ENCODE results near the gene PA2G4. TPM values are rescaled to one million over a fixed set of nuclear protein-coding genes. Genes with fewer than 3 reads are reported as not detected.

PA2G4 gene
- total RNA-seq, 4 donors from 2014 or later, result 79.6 to 104 (median 93.5) TPM

- H3K27ac ChIP-seq, result peak overlapping the region in 1 of 4 donors; percentile 65
- TF ChIP-seq EP300 (IDR thresholded peaks at IDR 0.05), result peak in 1 of 2 donors; percentile 41
- TF ChIP-seq POLR2A (IDR thresholded peaks at IDR 0.05), result no peak
- 70 to 74% methylated on average over 8 of the region's 8 CpGs for whole genome bisulfite sequencing, 2 donors
- H3K36me3 ChIP-seq, result peaks cover 0 to 67% (median 30%) of the 10 kb centered on the region in 3 donors
- DNase-seq (ENCODE audit: low spot score in 2 of 2), result peak in 1 of 2 donors; percentile 30
- no peaks in the 10 kb centered on the region for H3K9me3 ChIP-seq
- H3K4me3 ChIP-seq, result no peak overlapping the region
- H3K4me1 ChIP-seq, result peaks cover 0 to 19% (median 6%) of the 10 kb centered on the region in 4 donors
- H3K27me3 ChIP-seq, result no peaks in the 10 kb centered on the region
Measured at GRCh38 chr12:56143870-56144269, 39.5 kb downstream of the PA2G4 start.

DNA sequence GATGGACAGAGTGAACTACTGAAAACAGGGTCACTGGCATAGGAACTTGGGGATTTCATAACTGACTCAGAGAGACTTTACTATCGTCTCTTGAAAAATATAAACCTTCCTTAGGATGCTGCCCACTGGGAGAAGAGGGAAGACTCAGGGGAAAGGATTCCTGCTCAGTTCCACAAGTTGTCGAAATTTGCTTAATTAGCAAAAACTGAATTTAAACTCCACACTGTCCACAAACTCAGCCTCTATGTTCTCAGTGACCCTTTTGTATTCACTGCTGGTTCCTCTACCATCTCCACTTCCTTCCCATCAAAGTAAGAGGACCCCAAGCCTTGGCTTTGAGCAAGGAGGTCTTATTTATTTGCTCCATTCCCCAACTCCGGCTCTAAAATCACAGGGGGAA is 40.9 kb downstream of the PA2G4 start:
- DNase-seq (ENCODE audit: low spot score in 2 of 2), result no peak
- Histone ChIP-seq H3K4me1 (peaks cover 0 to 20% (median 6%) of the 10 kb centered on the region in 4 donors), H3K36me3 (peaks cover 0 to 58% (median 22%) of the 10 kb centered on the region in 3 donors), H3K27ac (no peak overlapping the region), H3K9me3 (no peaks in the 10 kb centered on the region), H3K27me3 (no peaks in the 10 kb centered on the region), H3K4me3 (no peak overlapping the region)
- 83 to 86% methylated on average over 3 of the region's 3 CpGs for WGBS, 2 donors
- TF ChIP-seq CTCF (IDR thresholded peaks at IDR 0.05) (no peak), EP300 (IDR thresholded peaks at IDR 0.05) (no peak), POLR2A (IDR thresholded peaks at IDR 0.05) (no peak)

DNA sequence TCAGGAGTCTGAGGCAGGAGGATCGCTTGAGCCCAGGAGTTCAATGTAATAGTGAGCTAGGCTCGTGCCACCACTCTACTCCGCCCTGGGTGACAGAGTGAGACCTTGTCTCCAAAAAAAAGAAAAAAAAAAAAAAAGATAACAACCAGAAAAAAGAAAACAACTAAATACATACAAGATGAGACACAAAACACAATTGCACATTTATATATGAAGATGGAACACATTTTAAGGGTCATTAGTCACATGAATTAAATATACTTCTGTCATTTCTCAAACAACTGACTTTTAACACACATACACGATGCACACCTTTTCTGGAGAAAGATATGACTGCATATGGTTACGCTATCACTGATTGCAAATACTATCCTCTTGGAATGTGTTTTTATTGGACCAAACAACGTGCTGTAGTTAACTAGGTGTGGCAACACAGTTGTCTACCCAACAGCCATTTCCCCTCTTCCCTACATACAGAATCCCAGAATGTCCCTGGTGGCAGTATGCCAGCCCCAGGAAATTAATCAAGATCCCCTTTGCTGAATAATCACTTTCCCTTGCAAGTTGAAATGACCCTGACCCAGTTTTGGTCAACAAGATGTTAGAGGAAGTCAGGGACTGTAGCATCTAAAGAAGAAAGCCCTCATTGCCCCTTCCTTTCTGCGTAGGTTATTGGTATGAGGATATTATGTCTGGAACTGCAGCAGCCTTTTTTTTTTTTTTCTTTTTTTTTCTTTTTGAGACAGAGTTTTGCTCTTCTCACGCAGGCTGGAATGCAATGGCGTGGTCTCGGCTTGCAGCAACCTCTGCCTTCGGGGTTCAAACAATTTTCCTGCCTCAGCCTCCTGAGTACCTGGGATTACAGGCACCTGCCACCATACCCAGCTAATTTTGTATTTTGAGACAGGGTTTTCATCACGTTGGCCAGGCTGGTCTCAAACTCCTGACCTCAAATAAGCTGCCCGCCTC is 42.4 kb downstream of the PA2G4 start:
- 48% methylated on average over 13 of the region's 13 CpGs for WGBS, 2 donors
- H3K4me3 ChIP-seq, result no peak overlapping the region
- peak in 1 of 2 donors; percentile 31 for DNase-seq (ENCODE audit: low spot score in 2 of 2)
- H3K27ac ChIP-seq, result peak overlapping the region in 2 of 4 donors; percentile 52 to 67
- H3K27me3 ChIP-seq, result no peaks in the 10 kb centered on the region
- peaks cover 0 to 35% (median 15%) of the 10 kb centered on the region in 4 donors for H3K4me1 ChIP-seq
- no peaks in the 10 kb centered on the region for H3K9me3 ChIP-seq
- TF ChIP-seq EP300 (IDR thresholded peaks at IDR 0.05) (peak in 1 of 2 donors; percentile 48), CTCF (IDR thresholded peaks at IDR 0.05) (no peak), POLR2A (IDR thresholded peaks at IDR 0.05) (no peak)
- H3K36me3 ChIP-seq, result peaks cover 0 to 43% (median 14%) of the 10 kb centered on the region in 3 donors

DNA sequence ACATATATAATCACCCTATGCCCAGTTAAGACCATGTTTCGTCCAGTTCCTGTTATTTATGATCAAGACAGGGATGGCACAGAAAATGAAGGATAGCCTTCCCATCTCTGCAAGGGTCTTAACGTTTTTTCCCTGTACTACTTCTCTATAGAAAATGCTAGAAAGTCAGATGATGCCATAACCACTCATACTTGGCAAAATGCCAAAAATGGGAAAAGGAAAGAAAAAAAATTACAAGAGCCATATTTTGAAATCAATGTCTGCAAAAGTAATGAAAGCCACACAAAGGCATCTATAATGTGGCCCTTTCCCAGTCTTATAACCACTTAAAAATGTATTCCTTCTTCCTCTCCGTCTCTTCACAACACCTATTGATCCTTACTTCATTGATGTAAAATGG is 46.2 kb downstream of the PA2G4 start:
- 56 to 57% methylated on average over 3 of the region's 3 CpGs for WGBS, 2 donors
- peak overlapping the region in 1 of 4 donors; percentile 96 for H3K27ac ChIP-seq

GRCh38 chr12:56151672-56152131 is 47.3 kb downstream of the PA2G4 start:
- WGBS, 2 donors, result 6 to 9% methylated on average over 12 of the region's 12 CpGs
- Histone ChIP-seq H3K9me3 (no peaks in the 10 kb centered on the region), H3K27me3 (no peaks in the 10 kb centered on the region), H3K4me3 (peak overlapping the region; percentile 55 to 74 (median 71)), H3K4me1 (peaks cover 0 to 44% (median 12%) of the 10 kb centered on the region in 4 donors), H3K36me3 (peaks cover 0 to 5% (median 0%) of the 10 kb centered on the region in 3 donors), H3K27ac (peak overlapping the region; percentile 87 to 96 (median 92))
- TF ChIP-seq POLR2A (IDR thresholded peaks at IDR 0.05) (no peak), CTCF (IDR thresholded peaks at IDR 0.05) (peak in 4 of 5 experiments; percentile 10 to 64 (median 41))
- peak in 1 of 2 donors; percentile 25 for DNase-seq (ENCODE audit: low spot score in 2 of 2)

More for the DNA sequence above, 46.2 kb downstream of the PA2G4 start:
- TF ChIP-seq CTCF (IDR thresholded peaks at IDR 0.05) (no peak), EP300 (IDR thresholded peaks at IDR 0.05) (peak in 1 of 2 donors; percentile 28), POLR2A (IDR thresholded peaks at IDR 0.05) (no peak)
- DNase-seq (ENCODE audit: low spot score in 2 of 2), result no peak
- H3K36me3 ChIP-seq, result peaks cover 0 to 5% (median 0%) of the 10 kb centered on the region in 3 donors
- H3K27me3 ChIP-seq, result no peaks in the 10 kb centered on the region
- H3K4me1 ChIP-seq, result peaks cover 0 to 51% (median 14%) of the 10 kb centered on the region in 4 donors
- no peaks in the 10 kb centered on the region for H3K9me3 ChIP-seq
- H3K4me3 ChIP-seq, result no peak overlapping the region

Data from tibial nerve (tissue), 4 donors.